Upper lobe of right lung (tissue), 1 donor: ENCODE measurements around the gene SLC34A1. TPM values are rescaled to one million over a fixed set of nuclear protein-coding genes. Genes with fewer than 3 reads are reported as not detected.

Experiments used
- ATAC-seq: fragments of 200-7000 bp; cut with Tn5 transposase; one replicate; pipeline ENCODE4 v1.9.1; 2020; ENCODE audit warnings: mild to moderate bottlenecking, moderate library complexity
- DNase-seq: peaks from one replicate; pipeline ENCODE4 v3.0.0-alpha.2; 2020
- H3K27ac ChIP-seq: fragments of 200-600 bp; one replicate; pipeline ENCODE4 v1.8.0; 2022
- H3K27me3 ChIP-seq: fragments of 200-600 bp; one replicate; pipeline ENCODE4 v1.8.0; 2022; ENCODE audit warnings: mild to moderate bottlenecking
- H3K36me3 ChIP-seq: fragments of 200-600 bp; one replicate; pipeline ENCODE4 v1.8.0; 2022
- H3K4me1 ChIP-seq: fragments of 200-600 bp; one replicate; pipeline ENCODE4 v1.8.0; 2022
- H3K4me3 ChIP-seq: fragments of 200-600 bp; one replicate; pipeline ENCODE4 v1.8.0; 2022; ENCODE audit warnings: mild to moderate bottlenecking
- H3K9me3 ChIP-seq: fragments of 200-600 bp; one replicate; pipeline ENCODE4 v1.8.0; 2022
- intact Hi-C: fragments of 100-400 bp; cut with DNase I; formaldehyde crosslinking; loops from one replicate; pipeline ENCODE4 v1.11.0; 2022
- total RNA-seq: library from RNA; stranded (reverse); fragmentation: NEBNext Ultra II Directional; extraction: Animal tissue kit (Norgen Biotek cat#: 25700); gene quantifications from one replicate; pipeline ENCODE4 v1.2.1, GENCODE V29; 2021
- TF ChIP-seq, protein P1 (sequence below): fragments of 200-600 bp; IDR thresholded peaks from one replicate; pipeline ENCODE4 v1.8.0; 2022; ENCODE audit warnings: antibody characterized with exemption
- donor health status: DM: no; HTN: yes; CAD: no; lungs with severe emphysema.

Gene SLC34A1
- total RNA-seq, 1 donor from 2014 or later, result not detected

DNA sequence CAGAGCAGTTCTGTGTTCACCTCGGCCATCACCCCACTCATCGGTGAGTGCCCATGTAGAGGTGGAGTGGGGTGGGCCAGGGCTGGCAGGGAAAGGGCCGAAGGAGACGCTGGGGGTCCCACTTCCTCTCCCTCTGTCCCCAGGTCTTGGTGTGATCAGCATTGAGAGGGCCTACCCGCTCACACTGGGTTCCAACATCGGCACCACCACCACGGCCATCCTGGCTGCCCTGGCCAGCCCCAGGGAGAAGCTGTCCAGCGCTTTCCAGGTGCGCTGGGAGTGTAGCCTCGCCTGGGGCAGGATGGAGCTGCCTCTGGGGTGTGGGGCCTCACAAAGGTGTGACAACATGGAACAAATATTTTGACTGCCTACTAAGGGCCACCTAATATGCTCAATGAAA is 12.6 kb downstream of the SLC34A1 start:
- no peak overlapping the region for H3K27ac ChIP-seq
- no peak overlapping the region for H3K4me3 ChIP-seq
- ATAC-seq (no peak), DNase-seq (no peak)
- intact Hi-C loops, result no loop called here
- H3K27me3 ChIP-seq, result peaks cover 37% of the 10 kb centered on the region
- H3K9me3 ChIP-seq, result no peaks in the 10 kb centered on the region
- TF ChIP-seq, protein P1, sequence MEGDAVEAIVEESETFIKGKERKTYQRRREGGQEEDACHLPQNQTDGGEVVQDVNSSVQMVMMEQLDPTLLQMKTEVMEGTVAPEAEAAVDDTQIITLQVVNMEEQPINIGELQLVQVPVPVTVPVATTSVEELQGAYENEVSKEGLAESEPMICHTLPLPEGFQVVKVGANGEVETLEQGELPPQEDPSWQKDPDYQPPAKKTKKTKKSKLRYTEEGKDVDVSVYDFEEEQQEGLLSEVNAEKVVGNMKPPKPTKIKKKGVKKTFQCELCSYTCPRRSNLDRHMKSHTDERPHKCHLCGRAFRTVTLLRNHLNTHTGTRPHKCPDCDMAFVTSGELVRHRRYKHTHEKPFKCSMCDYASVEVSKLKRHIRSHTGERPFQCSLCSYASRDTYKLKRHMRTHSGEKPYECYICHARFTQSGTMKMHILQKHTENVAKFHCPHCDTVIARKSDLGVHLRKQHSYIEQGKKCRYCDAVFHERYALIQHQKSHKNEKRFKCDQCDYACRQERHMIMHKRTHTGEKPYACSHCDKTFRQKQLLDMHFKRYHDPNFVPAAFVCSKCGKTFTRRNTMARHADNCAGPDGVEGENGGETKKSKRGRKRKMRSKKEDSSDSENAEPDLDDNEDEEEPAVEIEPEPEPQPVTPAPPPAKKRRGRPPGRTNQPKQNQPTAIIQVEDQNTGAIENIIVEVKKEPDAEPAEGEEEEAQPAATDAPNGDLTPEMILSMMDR, result no peak
- H3K4me1 ChIP-seq, result peaks cover 4% of the 10 kb centered on the region
- H3K36me3 ChIP-seq, result no peaks in the 10 kb centered on the region

DNA sequence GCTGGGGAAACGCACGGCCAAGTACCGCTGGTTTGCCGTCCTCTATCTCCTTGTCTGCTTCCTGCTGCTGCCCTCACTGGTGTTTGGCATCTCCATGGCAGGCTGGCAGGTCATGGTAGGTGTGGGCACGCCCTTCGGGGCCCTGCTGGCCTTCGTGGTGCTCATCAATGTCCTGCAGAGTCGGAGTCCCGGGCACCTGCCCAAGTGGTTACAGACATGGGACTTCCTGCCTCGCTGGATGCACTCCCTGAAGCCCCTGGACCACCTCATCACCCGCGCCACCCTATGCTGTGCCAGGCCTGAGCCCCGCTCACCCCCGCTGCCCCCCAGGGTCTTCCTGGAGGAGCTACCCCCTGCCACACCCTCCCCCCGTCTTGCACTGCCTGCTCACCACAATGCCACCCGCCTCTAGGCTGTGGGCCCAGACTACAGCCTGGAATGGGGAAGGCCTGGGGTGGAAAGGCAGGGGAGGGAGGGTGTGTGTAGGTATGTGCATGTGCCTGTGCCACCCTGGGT is 13.7 kb downstream of the SLC34A1 start:
- Histone ChIP-seq H3K4me1 (peaks cover 14% of the 10 kb centered on the region), H3K9me3 (no peaks in the 10 kb centered on the region), H3K27me3 (peaks cover 48% of the 10 kb centered on the region), H3K27ac (no peak overlapping the region), H3K4me3 (no peak overlapping the region), H3K36me3 (no peaks in the 10 kb centered on the region)
- intact Hi-C loops, result no loop called here
- DNase-seq (no peak), ATAC-seq (no peak)
- TF ChIP-seq, protein P1, result no peak

DNA sequence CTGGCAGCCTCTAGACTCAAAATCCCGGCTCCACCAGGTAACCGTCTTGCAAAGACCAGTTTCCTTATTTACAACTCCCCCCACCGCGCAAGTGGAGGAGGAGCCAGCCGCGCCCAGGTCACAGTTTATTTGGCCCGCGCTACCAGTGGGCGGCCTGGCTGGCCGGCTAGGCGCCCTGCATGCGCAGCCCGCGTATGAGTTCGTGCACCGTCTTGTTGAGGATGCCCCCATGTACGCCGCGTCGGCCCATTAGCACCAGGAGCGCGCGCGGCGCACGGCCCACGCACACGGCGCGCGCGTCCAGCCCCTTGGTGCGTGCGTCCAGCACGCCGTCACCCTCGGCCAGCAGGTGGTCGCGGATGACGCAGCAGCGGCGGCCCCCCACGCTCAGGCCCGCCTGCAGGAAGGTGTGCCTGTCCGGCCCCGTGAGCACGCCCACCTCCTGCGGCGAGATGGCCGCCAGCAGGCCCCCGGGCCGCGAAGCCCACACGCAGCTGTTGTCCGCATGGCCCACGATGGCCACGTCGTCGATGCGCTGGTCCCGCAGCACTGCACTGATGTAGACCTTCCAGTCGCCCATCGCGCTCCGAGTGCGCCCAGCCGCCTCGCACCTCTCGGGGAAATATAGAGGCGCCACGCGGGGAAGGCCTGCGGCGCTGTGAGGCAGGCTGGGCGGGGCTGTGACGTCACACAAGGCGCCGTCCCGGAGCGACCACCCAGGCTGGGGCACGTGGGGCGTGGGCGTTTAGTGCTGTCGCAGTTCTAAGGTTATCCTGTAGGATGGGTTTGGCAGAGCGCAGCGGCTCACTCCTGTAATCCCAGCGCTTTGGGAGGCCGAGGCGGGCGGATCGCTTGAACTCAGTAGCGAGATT is 16.0 kb downstream of the SLC34A1 start, which contains the start of gene PFN3:
Gene PFN3, minus strand, starts transcription at position 665 of the 872 bp plus-strand sequence. Its CDS starts 85 bp downstream, at position 580.
- no peaks in the 10 kb centered on the region for H3K9me3 ChIP-seq
- peaks cover 37% of the 10 kb centered on the region for H3K4me1 ChIP-seq
- H3K4me3 ChIP-seq, result no peak within 1 kb of the TSS
- H3K36me3 ChIP-seq, result no peaks in the 10 kb centered on the region
- TF ChIP-seq, protein P1, result no peak
- intact Hi-C loops, result loop anchor here (10.0 kb wide), 1 partner anchor 55 kb away; no protein-coding TSS in a partner anchor
- H3K27me3 ChIP-seq, result peaks cover 59% of the 10 kb centered on the region
- no peak for ATAC-seq
- no peak within 1 kb of the TSS for H3K27ac ChIP-seq
- no peak for DNase-seq

DNA sequence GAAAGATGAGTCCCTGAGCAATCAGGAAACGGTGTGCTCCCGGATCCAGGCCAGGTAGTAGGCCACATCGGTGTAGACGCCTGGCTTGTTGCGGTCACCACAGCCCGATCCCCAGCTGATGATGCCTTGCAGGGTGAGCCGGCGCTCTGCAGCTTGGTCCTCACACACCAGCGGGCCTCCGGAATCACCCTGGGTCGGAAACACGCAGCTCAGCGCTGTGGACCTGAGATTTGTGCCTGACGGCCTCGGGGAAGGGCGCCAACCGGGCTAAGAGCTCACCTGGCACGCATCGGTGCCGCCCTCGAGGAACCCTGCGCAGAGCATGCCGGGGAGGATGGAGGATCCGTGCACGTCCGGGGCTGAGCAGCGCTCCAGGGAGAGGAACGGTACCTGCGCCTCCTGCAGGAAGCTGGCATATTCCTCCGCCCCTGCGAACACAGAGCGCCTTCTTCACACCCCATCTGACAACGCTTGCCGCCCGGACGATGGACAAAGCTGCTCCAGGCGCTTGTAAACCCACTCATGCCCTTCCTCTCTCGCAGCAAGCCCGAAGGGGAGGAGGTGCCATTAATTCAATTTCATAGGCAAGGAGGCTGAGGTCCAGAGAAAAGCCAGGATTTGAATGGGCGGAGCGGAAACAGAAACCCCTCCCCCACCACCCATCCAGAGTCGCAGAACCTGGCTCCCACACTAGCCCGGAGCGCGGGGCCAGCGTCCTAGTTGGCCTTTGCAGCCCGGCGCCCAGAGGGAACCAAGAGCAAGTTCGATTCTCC is 18.2 kb downstream of the SLC34A1 start:
- TF ChIP-seq, protein P1, result peak; percentile 35
- intact Hi-C loops, result loop anchor here (10.0 kb wide), 1 partner anchor 52 kb away; no protein-coding TSS in a partner anchor
- Histone ChIP-seq H3K27me3 (peaks cover 59% of the 10 kb centered on the region), H3K4me1 (peaks cover 43% of the 10 kb centered on the region), H3K27ac (no peak overlapping the region), H3K9me3 (no peaks in the 10 kb centered on the region), H3K4me3 (peak overlapping the region; percentile 63), H3K36me3 (no peaks in the 10 kb centered on the region)
- ATAC-seq, result peak; percentile 71
- DNase-seq, result peak; percentile 87

DNA sequence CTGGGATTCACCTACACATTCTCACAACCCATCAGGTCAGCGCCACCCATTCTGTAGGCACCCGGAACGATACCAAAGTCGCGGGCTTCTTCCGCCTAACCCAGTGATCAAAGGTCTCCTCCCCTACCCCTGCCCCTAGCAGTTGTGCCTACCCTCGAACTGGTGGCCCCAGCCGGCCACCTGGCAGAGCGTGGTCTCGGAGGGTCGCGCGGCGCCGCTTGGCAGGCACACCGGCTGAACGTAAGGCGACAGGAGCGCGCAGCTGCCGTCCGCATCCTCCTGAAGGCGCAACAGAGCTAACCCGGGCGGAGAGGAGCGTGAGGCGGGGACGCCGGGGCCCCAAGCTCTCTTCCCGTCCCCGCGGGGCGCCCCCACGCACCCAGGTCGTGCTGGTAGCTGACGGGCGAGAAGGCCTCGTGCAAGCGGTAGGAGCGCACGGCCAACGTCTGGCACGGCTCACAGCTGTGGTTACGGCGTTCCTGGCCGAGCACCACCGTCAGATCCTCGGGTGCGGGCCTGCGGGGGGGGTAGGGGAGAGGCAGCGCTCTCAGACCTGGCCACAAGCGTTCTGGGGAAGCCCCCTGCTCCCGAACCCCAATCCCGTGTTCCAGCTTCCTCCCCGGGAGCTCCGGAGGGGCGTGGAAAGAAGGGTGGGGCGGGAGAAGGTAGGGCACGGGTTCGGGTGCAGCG is 19.0 kb downstream of the SLC34A1 start:
- H3K4me3 ChIP-seq, result peak overlapping the region; percentile 63
- H3K27me3 ChIP-seq, result peaks cover 58% of the 10 kb centered on the region
- intact Hi-C loops, result loop anchor here (10.0 kb wide), 1 partner anchor 52 kb away; no protein-coding TSS in a partner anchor
- ATAC-seq (no peak), DNase-seq (no peak)
- no peaks in the 10 kb centered on the region for H3K36me3 ChIP-seq
- peaks cover 43% of the 10 kb centered on the region for H3K4me1 ChIP-seq
- no peaks in the 10 kb centered on the region for H3K9me3 ChIP-seq
- no peak overlapping the region for H3K27ac ChIP-seq
- TF ChIP-seq, protein P1, result no peak
